H9 (cell line): ENCODE data around the gene ISG20. TPM values are rescaled to one million over a fixed set of nuclear protein-coding genes. Genes with fewer than 3 reads are reported as not detected.

Experiments
- DNase-seq: peaks from one replicate; pipeline ENCODE4 v3.0.0-alpha.2; 2017
- H2AFZ ChIP-seq: one replicate; pipeline ENCODE4 v1.6.1; 2013; ENCODE audit warnings: mild to moderate bottlenecking, low read length, control low read depth, moderate library complexity
- H2AK5ac ChIP-seq: 2 replicates; pipeline ENCODE4 v1.6.1; 2013; ENCODE audit warnings: low read length, control low read depth, mixed read lengths; ENCODE audit not compliant: insufficient read length
- H2BK120ac ChIP-seq: one replicate; pipeline ENCODE4 v1.6.1; 2013; ENCODE audit warnings: low read depth, mild to moderate bottlenecking, low read length, control low read depth, inconsistent platforms; ENCODE audit not compliant: poor library complexity, severe bottlenecking
- H2BK12ac ChIP-seq: 2 replicates; pipeline ENCODE4 v1.6.1; 2013; ENCODE audit warnings: low read length, control low read depth, mixed read lengths, low read depth; ENCODE audit not compliant: insufficient read length
- H2BK15ac ChIP-seq: 2 replicates; pipeline ENCODE4 v1.6.1; 2013; ENCODE audit warnings: low read depth, low read length, control low read depth
- H2BK20ac ChIP-seq: one replicate; pipeline ENCODE4 v1.6.1; 2013; ENCODE audit warnings: low read depth, mild to moderate bottlenecking, low read length, control low read depth, inconsistent platforms; ENCODE audit not compliant: poor library complexity, severe bottlenecking
- H2BK5ac ChIP-seq: 2 replicates; pipeline ENCODE4 v1.6.1; 2013; ENCODE audit warnings: low read length, control low read depth, mixed read lengths; ENCODE audit not compliant: insufficient read length
- H3K14ac ChIP-seq: 2 replicates; pipeline ENCODE4 v1.6.1; 2013; ENCODE audit warnings: low read length, control low read depth; ENCODE audit not compliant: insufficient read depth
- H3K18ac ChIP-seq: 2 replicates; pipeline ENCODE4 v1.6.1; 2013; ENCODE audit warnings: low read depth, mild to moderate bottlenecking, mixed read lengths, low read length, control low read depth; ENCODE audit not compliant: insufficient read length
- H3K23ac ChIP-seq: 2 replicates; pipeline ENCODE4 v1.6.1; 2013; ENCODE audit warnings: low read length, control low read depth, mixed read lengths, low read depth; ENCODE audit not compliant: insufficient read length
- H3K23me2 ChIP-seq: 2 replicates; pipeline ENCODE4 v1.6.1; 2013; ENCODE audit warnings: low read depth, mild to moderate bottlenecking, mixed read lengths, low read length, control low read depth; ENCODE audit not compliant: insufficient read length, poor library complexity, severe bottlenecking
- H3K27ac ChIP-seq: 2 replicates; pipeline ENCODE4 v1.5.1; 2013; ENCODE audit warnings: low read length, control low read depth, mixed read lengths, low read depth; ENCODE audit not compliant: insufficient read length
- H3K27me3 ChIP-seq: 2 replicates; pipeline ENCODE4 v1.6.1; 2013; ENCODE audit warnings: low read length, control low read depth, inconsistent platforms; ENCODE audit not compliant: insufficient read depth
- H3K4ac ChIP-seq: 2 replicates; pipeline ENCODE4 v1.6.1; 2013; ENCODE audit warnings: low read depth, mild to moderate bottlenecking, control low read depth, inconsistent platforms, low read length, moderate library complexity
- H3K4me1 ChIP-seq: 2 replicates; pipeline ENCODE4 v1.6.1; 2013; ENCODE audit warnings: low read length, control low read depth, inconsistent platforms; ENCODE audit not compliant: insufficient read depth
- H3K4me2 ChIP-seq: 2 replicates; pipeline ENCODE4 v1.6.1; 2013; ENCODE audit warnings: low read length, control low read depth, mixed read lengths; ENCODE audit not compliant: insufficient read length, insufficient read depth
- H3K56ac ChIP-seq: 2 replicates; pipeline ENCODE4 v1.6.1; 2013; ENCODE audit warnings: low read depth, mild to moderate bottlenecking, mixed read lengths, low read length, control low read depth; ENCODE audit not compliant: insufficient read length
- H3K79me1 ChIP-seq: 2 replicates; pipeline ENCODE4 v1.6.1; 2013; ENCODE audit warnings: low read depth, mild to moderate bottlenecking, moderate library complexity, low read length, control low read depth, inconsistent platforms; ENCODE audit not compliant: insufficient read depth, poor library complexity, severe bottlenecking
- H3K79me2 ChIP-seq: 2 replicates; pipeline ENCODE4 v1.6.1; 2013; ENCODE audit warnings: low read length, control low read depth, inconsistent platforms; ENCODE audit not compliant: insufficient read depth
- H3K9ac ChIP-seq: 2 replicates; pipeline ENCODE4 v1.6.1; 2013; ENCODE audit warnings: low read length, control low read depth, mixed read lengths; ENCODE audit not compliant: insufficient read length; ENCODE audit errors: extremely low read depth
- H3K9me3 ChIP-seq: one replicate; pipeline ENCODE4 v1.6.1; 2013; ENCODE audit warnings: low read depth, low read length, inconsistent platforms; ENCODE audit not compliant: control insufficient read depth
- H3T11ph ChIP-seq: one replicate; pipeline ENCODE4 v1.6.1; 2013; ENCODE audit warnings: mild to moderate bottlenecking, low read length, control low read depth, inconsistent platforms
- H4K20me1 ChIP-seq: one replicate; pipeline ENCODE4 v1.6.1; 2013; ENCODE audit not compliant: control insufficient read depth, insufficient read length, insufficient read depth
- H4K5ac ChIP-seq: 2 replicates; pipeline ENCODE4 v1.6.1; 2013; ENCODE audit warnings: low read depth, mild to moderate bottlenecking, mixed read lengths, low read length, control low read depth; ENCODE audit not compliant: insufficient read length
- H4K8ac ChIP-seq: replicated peaks from 2 replicates; pipeline ENCODE4 v1.6.1; 2013; ENCODE audit warnings: low read length, control low read depth, mixed read lengths, low read depth; ENCODE audit not compliant: insufficient read length
- H4K91ac ChIP-seq: 2 replicates; pipeline ENCODE4 v1.6.1; 2013; ENCODE audit warnings: low read depth, mild to moderate bottlenecking, moderate library complexity, mixed read lengths, low read length, control low read depth; ENCODE audit not compliant: insufficient read length
- H3K27ac Mint-ChIP-seq, 3 experiments: 2 replicates in 2 of 3; 3 replicates in 1 of 3; pipeline ENCODE4 v1.8.0; 2020 to 2021; ENCODE audit warnings: mixed read lengths in 3 of 3, mild to moderate bottlenecking in 1 of 3, moderate library complexity in 1 of 3
- H3K27me3 Mint-ChIP-seq: 2 replicates; pipeline ENCODE4 v1.8.0; 2021; ENCODE audit warnings: low read depth, mild to moderate bottlenecking, moderate library complexity, mixed read lengths
- H3K36me3 Mint-ChIP-seq, 3 experiments: 2 replicates in 2 of 3; 3 replicates in 1 of 3; pipeline ENCODE4 v1.8.0; 2020 to 2021; ENCODE audit warnings: low read depth in 3 of 3, mixed read lengths in 3 of 3; ENCODE audit not compliant: insufficient read depth in 1 of 3
- H3K4me1 Mint-ChIP-seq, 2 experiments: 2 replicates each; pipeline ENCODE4 v1.8.0; 2020; ENCODE audit warnings: mixed read lengths in 2 of 2
- H3K4me3 Mint-ChIP-seq, 2 experiments: 2 replicates in 1 of 2; 3 replicates in 1 of 2; pipeline ENCODE4 v1.8.0; 2020 to 2021; ENCODE audit warnings: mild to moderate bottlenecking in 2 of 2, mixed read lengths in 2 of 2, moderate library complexity in 1 of 2
- H3K9me3 Mint-ChIP-seq, 2 experiments: 2 replicates in 1 of 2; 3 replicates in 1 of 2; pipeline ENCODE4 v1.8.0; 2020; ENCODE audit warnings: mild to moderate bottlenecking in 2 of 2, mixed read lengths in 2 of 2, moderate library complexity in 1 of 2
- CTCF ChIP-seq: fragments of 200-600 bp; sonication (generic); conservative IDR thresholded peaks from 3 replicates; pipeline ENCODE4 v1.8.0; 2021; ENCODE audit warnings: antibody characterized with exemption, mild to moderate bottlenecking
- WGBS: extraction: QIAGEN DNeasy Blood & Tissue Kit; methylation state at CpG from one replicate; pipeline ENCODE4 v1.1.7; 2013; ENCODE audit warnings: missing lambda C conversion rate, low lambda C conversion rate, mixed read lengths; ENCODE audit not compliant: insufficient read length; ENCODE audit errors: extremely low coverage; 5-methylcytosine and 5-hydroxymethylcytosine counted together
- total RNA-seq: library from RNA; stranded (reverse); gene quantifications from 2 replicates; pipeline ENCODE4 v1.2.1, GENCODE V29; 2021

Gene ISG20
- total RNA-seq, 1 experiment from 2014 or later, result 7.4 TPM

GRCh38 chr15:88619796-88620195 lies 19.0 kb upstream of the ISG20 start:
- Mint-ChIP-seq H3K27ac (peak overlapping the region in 1 of 3 experiments; percentile 78; a peak in 4 of 7 replicates), H3K4me1 (peaks cover 55 to 70% of the 10 kb centered on the region in 2 experiments), H3K27me3 (peaks cover 2% of the 10 kb centered on the region), H3K36me3 (peaks cover 0 to 32% (median 29%) of the 10 kb centered on the region in 3 experiments; a peak in 6 of 7 replicates), H3K4me3 (peak overlapping the region; percentile 1 to 9; a peak in 2 of 5 replicates), H3K9me3 (no peaks in the 10 kb centered on the region)
- Histone ChIP-seq H3K4ac (no peak overlapping the region), H3K9ac (no peak overlapping the region), H3K56ac (no peak overlapping the region), H3T11ph (no peak overlapping the region), H2BK5ac (no peak overlapping the region), H4K5ac (no peak overlapping the region), H3K23me2 (peaks cover 13% of the 10 kb centered on the region), H2BK120ac (no peak overlapping the region), H3K79me2 (peaks cover 33% of the 10 kb centered on the region), H3K23ac (no peak overlapping the region), H2AFZ (no peak overlapping the region), H3K4me2 (no peak overlapping the region), H3K79me1 (no peaks in the 10 kb centered on the region), H3K9me3 (no peaks in the 10 kb centered on the region), H2AK5ac (no peak overlapping the region), H2BK20ac (no peak overlapping the region), H4K91ac (no peak overlapping the region), H3K27me3 (no peaks in the 10 kb centered on the region), H4K8ac (no peak overlapping the region), H3K18ac (no peak overlapping the region), H3K14ac (no peak overlapping the region), H2BK12ac (no peak overlapping the region), H4K20me1 (peaks cover 5% of the 10 kb centered on the region), H2BK15ac (no peak overlapping the region), H3K27ac (no peak overlapping the region), H3K4me1 (peaks cover 17% of the 10 kb centered on the region; the same call in 1 of the 2 replicates)
- no peak for TF ChIP-seq CTCF
- DNase-seq, result peak; percentile 34
- no CpG with 5 or more reads among the region's 2 CpGs for WGBS
